HL-60/S4 treated with phorbol 12-myristate 13-acetate at 8.2 ng/mL for 4 days and 3 days (cell line): Measurements from ENCODE around the gene PPP1R18.

Source experiments
- in situ Hi-C: fragments of 300-500 bp; cut with MboI; formaldehyde crosslinking; loops from 2 replicates; pipeline ENCODE4 v1.15.0; 2022; ENCODE audit warnings: low sequenced_read_pairs

PPP1R18 gene

GRCh38 chr6:30689985-30690384 lies 3.5 kb upstream of the PPP1R18 start:
- in situ Hi-C loops, result no loop called here

- in situ Hi-C loops, result no loop called here
Observed at GRCh38 chr6:30689022-30689865, 2.8 kb upstream of the PPP1R18 start.

- in situ Hi-C loops, result no loop called here
Observed at GRCh38 chr6:30688569-30688968, 2.1 kb upstream of the PPP1R18 start.

- in situ Hi-C loops, result no loop called here
Observed at GRCh38 chr6:30687659-30688431, 1.4 kb upstream of the PPP1R18 start.

- in situ Hi-C loops, result no loop called here
Observed at GRCh38 chr6:30686908-30687658, 638 bp upstream of the PPP1R18 start.

- in situ Hi-C loops, result no loop called here
Observed at GRCh38 chr6:30685157-30686008, 1.1 kb downstream of the PPP1R18 start.

GRCh38 chr6:30684386-30685156 lies 1.9 kb downstream of the PPP1R18 start:
- in situ Hi-C loops, result loop anchor here (5.0 kb wide), 1 partner anchor 33 kb away; the partner anchor contains the start of gene MDC1

GRCh38 chr6:30683980-30684338 lies 2.5 kb downstream of the PPP1R18 start:
- in situ Hi-C loops, result loop anchor here (5.0 kb wide), 1 partner anchor 33 kb away; the partner anchor contains the start of gene MDC1

GRCh38 chr6:30683183-30683979 lies 3.1 kb downstream of the PPP1R18 start:
- in situ Hi-C loops, result loop anchor here (5.0 kb wide), 1 partner anchor 34 kb away; the partner anchor contains the start of gene MDC1

GRCh38 chr6:30682143-30683117 lies 4.0 kb downstream of the PPP1R18 start:
- in situ Hi-C loops, result loop anchor here (5.0 kb wide), 1 partner anchor 35 kb away; the partner anchor contains the start of gene MDC1

GRCh38 chr6:30681766-30682142 lies 4.7 kb downstream of the PPP1R18 start:
- in situ Hi-C loops, result loop anchor here (5.0 kb wide), 1 partner anchor 36 kb away; the partner anchor contains the start of gene MDC1

GRCh38 chr6:30679765-30680535 lies 6.5 kb downstream of the PPP1R18 start:
- in situ Hi-C loops, result loop anchor here (5.0 kb wide), 1 partner anchor 37 kb away; the partner anchor contains the start of gene MDC1

GRCh38 chr6:30678964-30679726 lies 7.3 kb downstream of the PPP1R18 start:
- in situ Hi-C loops, result no loop called here

GRCh38 chr6:30676660-30677285 lies 9.7 kb downstream of the PPP1R18 start:
- in situ Hi-C loops, result no loop called here
